Measurements from ENCODE around the gene MAP3K2.

The MAP3K2 gene

DNA sequence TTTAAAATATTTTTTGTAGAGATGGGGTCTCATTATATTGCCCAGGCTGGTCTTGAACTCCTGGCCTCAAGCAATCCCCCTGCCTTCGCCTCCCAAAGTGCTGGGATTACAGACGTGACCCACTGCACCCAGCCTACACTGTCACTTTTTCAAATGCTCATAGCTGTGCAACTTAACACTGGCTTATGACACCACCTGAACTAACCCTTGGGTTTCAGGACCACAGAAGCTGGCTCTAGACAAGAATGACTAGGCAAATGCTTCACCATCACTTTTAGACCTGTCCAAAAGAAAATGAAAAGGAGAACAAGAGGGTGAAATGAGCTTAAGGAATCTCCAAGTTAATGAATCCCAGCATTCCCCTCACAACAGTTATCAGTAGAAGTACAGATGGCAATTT is 107.1 kb downstream of the MAP3K2 start:
- DNase-seq = no peak

DNA sequence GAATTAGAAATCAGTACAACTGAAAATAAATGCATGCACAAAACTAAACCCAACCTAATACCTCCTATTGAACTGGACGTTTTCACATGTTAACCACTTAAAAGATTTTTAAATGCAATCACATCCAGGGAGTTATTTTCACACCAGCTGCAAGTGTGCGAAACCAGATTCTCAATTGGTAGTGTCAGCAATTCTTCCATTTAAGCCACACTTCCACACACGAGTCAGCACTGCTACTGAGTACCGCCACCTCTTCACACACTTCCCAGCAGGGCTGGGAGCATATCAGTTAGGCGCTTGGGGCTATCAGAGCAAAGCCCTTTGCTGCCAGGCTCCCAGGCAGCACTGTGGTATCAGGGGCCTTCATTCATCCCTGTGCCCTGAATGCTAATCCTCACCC is 108.0 kb downstream of the MAP3K2 start:
- no peak for DNase-seq

DNA sequence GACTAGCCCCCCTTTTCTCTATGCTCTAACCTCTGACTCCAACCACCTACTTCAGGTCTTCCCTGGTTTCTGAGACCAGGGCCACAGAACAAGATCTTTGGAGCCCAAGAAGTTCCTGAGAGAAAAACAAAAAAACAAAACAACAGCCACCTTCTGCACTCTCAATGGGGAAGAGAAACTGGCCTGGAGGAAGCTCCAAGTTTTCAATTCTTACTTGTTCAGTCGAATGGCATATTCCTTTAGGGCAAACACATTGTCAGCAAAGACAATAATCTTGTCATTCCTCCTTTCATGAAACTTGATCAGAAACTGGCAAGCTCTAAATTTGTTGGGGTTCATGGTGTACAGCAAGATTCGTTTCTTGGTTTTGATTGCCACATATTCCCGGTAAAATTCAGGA is 108.8 kb downstream of the MAP3K2 start:
- DNase-seq = no peak

DNA sequence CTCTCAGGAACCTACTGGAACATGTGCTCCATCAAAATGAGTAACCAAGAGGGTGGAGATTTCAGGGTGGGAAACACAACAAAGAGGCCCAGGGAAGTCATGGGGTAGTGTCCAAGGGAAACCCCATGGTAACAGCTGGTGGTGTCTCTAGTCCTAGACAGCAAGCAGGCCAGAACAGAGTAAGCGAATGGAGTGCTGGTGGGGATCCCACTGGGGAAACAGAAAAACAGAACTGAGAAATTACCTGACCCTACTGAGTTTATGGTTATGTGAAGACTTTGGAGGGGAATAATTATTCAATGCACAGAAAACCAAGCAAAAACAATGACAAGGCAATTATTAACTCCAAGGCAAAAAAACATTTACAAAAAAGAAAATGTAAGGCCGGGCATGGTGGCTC is 110.7 kb downstream of the MAP3K2 start:
- DNase-seq = no peak

DNA sequence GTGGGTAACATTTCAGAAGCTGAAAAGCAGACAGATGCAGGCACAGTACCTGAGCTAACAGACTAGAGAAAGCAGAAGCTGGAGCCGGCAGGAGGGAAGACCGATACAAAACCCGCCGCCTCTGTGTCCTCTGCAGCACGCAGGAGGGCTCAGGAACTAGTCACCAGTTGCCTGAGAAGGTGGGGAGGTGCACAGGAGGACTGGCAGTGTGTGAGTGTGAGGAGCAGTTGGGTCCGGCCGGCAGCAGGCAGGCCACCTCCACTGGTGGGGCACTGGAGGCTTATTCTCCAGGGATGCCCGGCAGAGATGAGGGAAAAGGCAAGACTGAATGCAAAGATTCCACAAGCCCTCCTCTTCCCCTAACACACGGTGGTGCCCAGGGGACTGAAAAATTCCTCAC is 112.0 kb downstream of the MAP3K2 start:
- no peak for DNase-seq

DNA sequence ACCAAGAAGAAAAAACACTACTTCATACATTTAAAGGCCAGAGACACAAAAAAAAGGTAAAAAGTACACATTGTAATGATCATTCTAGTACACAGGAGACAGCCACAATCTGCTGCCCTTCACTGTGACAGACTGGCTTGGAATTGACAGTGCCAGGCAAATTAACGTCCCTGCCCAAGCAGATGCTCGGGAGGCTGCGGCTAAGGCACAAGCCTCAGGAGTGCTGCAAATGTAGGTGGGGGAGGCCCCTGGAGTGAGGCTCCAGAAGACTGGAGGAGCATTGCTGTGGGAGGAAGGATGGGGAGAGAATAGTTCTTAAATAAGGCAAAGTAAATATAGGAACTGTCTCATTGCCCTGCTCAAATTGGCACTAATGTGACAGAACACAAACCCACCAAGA is 112.4 kb downstream of the MAP3K2 start:
- DNase-seq = no peak

DNA sequence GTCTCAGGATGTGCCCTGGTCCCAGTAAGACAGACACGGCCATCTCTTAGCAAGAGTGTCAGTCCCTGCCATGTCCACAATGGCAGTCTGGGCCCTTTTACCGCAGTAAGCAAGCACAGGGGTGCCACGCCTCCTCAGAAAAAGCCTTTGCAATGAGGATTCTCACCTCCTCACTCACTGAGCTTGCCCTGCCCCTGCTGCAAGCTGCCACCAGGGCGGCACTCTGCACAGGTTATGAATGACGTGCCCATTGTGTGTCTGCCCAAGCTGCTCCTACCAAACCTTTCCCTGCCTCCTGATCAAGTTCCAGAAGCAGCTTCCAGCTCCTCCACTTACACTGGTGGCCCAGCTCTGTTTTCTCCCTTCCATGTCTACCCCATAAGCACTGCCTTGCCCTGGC is 117.1 kb downstream of the MAP3K2 start:
- DNase-seq = no peak

DNA sequence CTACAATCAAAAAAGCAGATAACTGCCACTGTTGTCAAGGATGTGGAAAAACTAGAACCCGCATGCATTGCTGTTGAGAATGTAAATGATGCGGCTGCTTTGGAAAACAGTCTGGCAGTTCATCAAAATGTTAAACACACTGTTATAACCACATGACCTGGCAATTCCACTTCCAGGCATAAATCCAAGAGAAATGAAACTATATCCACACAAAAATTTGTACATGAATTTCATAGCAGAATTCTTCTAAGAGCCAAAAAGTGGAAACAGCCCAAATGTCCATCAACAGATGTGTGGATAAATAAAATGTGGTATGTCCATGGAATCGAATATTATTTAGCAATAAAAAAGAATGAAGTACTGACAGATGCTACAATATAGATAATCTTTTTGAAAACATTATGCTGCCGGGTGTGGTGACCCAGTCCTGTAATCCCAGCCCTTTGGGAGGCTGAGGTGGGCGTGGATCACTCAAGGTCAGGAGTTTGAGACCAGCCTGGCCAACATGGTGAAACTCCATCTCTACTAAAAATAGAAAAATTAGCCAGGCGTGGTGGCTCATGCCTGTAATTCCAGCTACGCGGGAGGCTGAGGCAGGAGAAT is 125.9 kb downstream of the MAP3K2 start:
- no peak for DNase-seq

DNA sequence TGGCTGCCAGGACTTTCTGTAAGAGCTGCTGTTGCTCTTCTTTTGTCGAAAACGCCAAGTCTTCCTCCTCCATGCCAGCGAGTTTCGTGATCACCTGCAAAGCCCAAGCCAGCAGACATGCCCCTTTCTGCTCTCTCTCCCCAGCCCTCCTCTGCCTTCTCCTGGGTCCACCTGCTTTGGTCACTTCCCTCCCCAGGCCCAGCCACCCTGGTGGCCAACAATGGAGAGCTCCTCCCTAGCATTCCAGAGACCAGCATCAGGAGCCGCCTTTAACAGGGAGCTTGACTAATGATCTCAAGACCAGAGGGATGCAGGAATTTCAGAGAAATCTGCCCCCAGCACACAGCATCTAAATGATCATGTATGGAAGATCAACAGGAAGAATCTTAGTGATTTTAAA is 128.4 kb downstream of the MAP3K2 start:
- DNase-seq = no peak

DNA sequence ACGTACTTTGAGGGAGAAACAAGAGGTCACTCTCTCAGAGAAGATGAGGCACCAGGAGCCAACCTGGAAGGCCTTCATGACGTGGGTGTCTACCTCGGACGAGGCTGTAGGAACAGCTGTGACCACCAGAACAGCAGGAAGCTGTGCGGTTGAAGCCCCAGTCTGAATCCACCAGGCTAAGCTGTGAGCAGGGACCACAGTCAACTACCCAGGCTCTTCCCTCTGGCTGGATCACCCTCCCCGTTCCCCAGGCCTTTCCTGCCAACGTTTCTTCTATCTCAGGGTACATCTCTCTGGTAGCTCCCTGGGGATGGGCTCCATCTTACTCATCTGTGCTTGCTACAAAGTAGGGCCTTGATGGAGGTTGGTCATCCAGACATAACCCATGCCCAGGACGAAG is 130.9 kb downstream of the MAP3K2 start:
- DNase-seq = no peak

DNA sequence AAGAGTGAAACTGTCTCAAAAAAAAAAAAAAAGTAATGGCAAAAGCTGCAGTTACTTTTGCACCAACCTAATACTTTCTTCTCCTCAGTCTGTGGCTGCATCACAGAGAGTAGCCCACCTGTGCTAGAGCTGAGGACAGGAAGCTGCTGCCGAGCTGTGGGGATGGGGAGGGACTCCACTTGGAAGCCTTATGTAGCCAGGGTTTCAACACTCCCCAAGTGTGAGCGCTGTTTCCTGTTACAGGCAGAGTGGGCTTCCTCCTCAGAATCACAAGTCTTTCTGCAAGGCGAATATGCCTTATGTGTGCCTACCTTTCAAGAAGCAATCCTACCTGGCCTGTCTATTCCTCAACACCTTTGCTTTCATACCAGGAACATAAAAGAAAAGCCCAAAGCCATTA is 131.4 kb downstream of the MAP3K2 start:
- DNase-seq = no peak

DNA sequence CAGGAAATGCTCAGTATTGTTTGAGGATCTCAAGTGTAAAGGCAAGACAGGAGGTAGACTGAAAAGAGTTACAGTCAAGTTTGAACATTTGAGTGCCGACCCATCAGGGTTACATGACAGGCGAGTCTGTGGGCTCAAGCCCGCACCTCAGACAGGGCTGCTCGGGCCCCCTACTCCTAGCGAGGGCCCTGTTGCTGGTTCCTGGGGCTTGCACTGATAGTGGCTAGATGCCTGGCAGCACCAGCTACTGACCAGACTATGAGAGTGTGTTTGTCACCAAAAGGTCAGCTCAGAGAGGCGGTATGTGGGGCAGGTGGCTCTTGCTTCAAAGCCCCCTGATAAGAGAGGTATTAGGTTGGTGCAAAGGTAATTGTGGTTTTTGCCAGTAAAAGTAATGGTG is 132.1 kb downstream of the MAP3K2 start:
- no peak for DNase-seq

DNA sequence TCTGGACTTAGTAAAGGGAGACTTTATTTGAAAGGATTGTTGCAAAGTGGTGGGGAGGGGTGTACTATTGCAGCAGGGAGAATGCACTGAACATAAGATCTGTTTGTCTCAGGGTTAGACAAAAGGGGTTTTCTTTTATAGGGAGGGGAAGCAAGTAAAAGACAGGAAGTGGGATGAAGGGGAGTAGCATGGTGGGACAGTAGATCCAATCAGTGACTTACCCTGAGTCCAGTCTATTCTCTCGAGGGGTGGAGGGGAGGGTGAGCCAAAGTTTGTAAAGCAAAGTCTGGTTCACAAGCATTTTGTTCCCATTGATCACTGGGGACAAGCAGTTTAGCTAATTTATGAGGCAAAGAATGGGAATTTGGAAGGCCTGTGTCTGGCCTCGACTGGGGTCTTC is 132.6 kb downstream of the MAP3K2 start:
- no peak for DNase-seq

DNA sequence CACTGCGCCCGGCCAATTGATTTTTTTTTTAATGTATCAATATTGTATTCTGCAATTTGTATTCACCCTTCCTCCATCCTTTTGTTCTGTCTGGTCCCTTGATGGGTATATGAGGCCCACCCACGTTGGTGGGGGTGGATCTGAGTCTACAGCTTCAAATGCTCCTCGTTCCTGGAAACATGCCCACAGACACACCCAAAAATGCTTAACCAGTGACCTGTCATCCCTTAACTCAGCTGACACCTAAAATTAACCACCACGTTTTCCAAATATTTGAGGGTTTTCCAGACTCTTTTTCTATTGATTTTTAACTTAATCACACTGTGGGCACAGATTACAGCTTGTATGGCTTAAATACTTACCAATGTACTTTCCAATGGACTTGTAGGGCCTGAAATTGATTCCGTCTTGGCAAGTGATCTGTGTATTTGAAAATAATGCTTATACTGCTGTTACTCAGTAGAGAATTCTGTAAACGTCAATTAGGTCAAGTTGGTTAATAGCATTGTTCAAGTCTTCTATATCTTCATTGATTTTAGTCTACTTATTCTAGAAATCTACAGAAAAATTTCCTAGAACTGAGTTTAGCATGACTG is 133.3 kb downstream of the MAP3K2 start:
- no peak for DNase-seq

Measured in amniotic stem cell (primary cell).